ENCODE results near the gene SLC7A1. TPM values are rescaled to one million over a fixed set of nuclear protein-coding genes. Genes with fewer than 3 reads are reported as not detected.

Gene SLC7A1
- total and polyA plus RNA-seq, 2 donors: 3.6 to 4.6 TPM

GRCh38 chr13:29568731-29569130 is 26.8 kb downstream of the SLC7A1 start:
- no peaks in the 10 kb centered on the region for H3K9me3 ChIP-seq (ENCODE audit: control insufficient read depth in 2 of 2, insufficient read depth in 1 of 2, low read length in 1 of 2)
- H3K27me3 ChIP-seq (ENCODE audit: control insufficient read depth in 2 of 2, insufficient read depth in 1 of 2, low read length in 1 of 2): no peaks in the 10 kb centered on the region
- DNase-seq (ENCODE audit: low read depth in 6 of 9, low spot score in 9 of 9): no peak
- no peak overlapping the region for H3K4me3 ChIP-seq (ENCODE audit: low read length in 2 of 2)
- no peak overlapping the region for H3K27ac ChIP-seq (ENCODE audit: low read depth in 1 of 2, low read length in 1 of 2)
- 95% methylated on average over 9 of the region's 9 CpGs for WGBS
- H3K36me3 ChIP-seq (ENCODE audit: control insufficient read depth in 2 of 2, insufficient read depth in 2 of 2, low read length in 1 of 2): no peaks in the 10 kb centered on the region
- peaks cover 0 to 10% of the 10 kb centered on the region in 2 donors for H3K4me1 ChIP-seq (ENCODE audit: control insufficient read depth in 2 of 2, insufficient read depth in 2 of 2, low read length in 2 of 2)

DNA sequence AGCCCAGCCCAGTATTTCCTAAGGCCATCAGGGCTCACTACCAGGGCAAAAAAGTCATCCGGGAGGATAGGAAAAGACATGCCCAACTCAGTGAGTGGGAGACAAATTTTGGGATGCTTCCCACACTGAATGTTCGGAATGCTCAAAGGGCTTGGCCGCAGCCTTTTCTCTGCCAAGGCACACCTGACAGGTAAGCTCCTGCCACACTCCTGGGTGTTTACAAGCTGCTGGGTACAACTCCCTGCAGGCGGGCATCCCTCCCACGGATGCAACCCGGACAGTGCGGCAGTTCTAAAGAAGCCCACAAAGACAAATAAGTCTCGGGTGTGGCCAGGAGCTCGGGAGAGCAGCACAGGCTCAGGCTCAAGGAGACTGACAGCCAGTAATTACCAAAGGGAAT is 28.1 kb downstream of the SLC7A1 start:
- no peak overlapping the region for H3K27ac ChIP-seq (ENCODE audit: low read depth in 1 of 2, low read length in 1 of 2)
- DNase-seq (ENCODE audit: low read depth in 6 of 9, low spot score in 9 of 9): no peak
- WGBS: 92% methylated on average over 9 of the region's 9 CpGs

DNA sequence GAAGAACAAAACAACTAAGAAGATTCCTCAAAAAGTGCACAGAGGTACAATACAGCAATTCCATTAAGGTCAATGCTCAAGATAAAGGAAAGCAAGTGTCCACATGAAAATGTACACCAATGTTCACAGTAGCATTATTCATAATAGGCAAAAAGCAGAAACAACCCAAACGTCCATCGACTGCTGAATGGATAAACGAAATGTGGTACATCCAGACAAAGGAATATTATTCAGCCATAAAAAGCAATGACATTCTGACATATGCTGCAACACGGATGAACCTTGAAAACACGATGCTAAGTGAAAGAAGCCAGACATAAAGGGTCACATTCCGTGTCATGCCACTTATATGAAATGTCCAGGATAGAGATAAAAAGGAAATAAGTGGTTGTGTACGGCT is 29.3 kb downstream of the SLC7A1 start:
- Histone ChIP-seq H3K27me3 (ENCODE audit: control insufficient read depth in 2 of 2, insufficient read depth in 1 of 2, low read length in 1 of 2) (no peaks in the 10 kb centered on the region), H3K9me3 (ENCODE audit: control insufficient read depth in 2 of 2, insufficient read depth in 1 of 2, low read length in 1 of 2) (no peaks in the 10 kb centered on the region), H3K4me1 (ENCODE audit: control insufficient read depth in 2 of 2, insufficient read depth in 2 of 2, low read length in 2 of 2) (peaks cover 0 to 7% of the 10 kb centered on the region in 2 donors), H3K4me3 (ENCODE audit: low read length in 2 of 2) (no peak overlapping the region), H3K27ac (ENCODE audit: low read depth in 1 of 2, low read length in 1 of 2) (no peak overlapping the region), H3K36me3 (ENCODE audit: control insufficient read depth in 2 of 2, insufficient read depth in 2 of 2, low read length in 1 of 2) (no peaks in the 10 kb centered on the region)
- DNase-seq (ENCODE audit: low read depth in 6 of 9, low spot score in 9 of 9): no peak
- WGBS: 97% methylated on average over 7 of the region's 7 CpGs

More for the DNA sequence above, 28.1 kb downstream of the SLC7A1 start:
- Histone ChIP-seq H3K4me1 (ENCODE audit: control insufficient read depth in 2 of 2, insufficient read depth in 2 of 2, low read length in 2 of 2) (peaks cover 0 to 7% of the 10 kb centered on the region in 2 donors), H3K36me3 (ENCODE audit: control insufficient read depth in 2 of 2, insufficient read depth in 2 of 2, low read length in 1 of 2) (no peaks in the 10 kb centered on the region), H3K9me3 (ENCODE audit: control insufficient read depth in 2 of 2, insufficient read depth in 1 of 2, low read length in 1 of 2) (no peaks in the 10 kb centered on the region), H3K27me3 (ENCODE audit: control insufficient read depth in 2 of 2, insufficient read depth in 1 of 2, low read length in 1 of 2) (no peaks in the 10 kb centered on the region), H3K4me3 (ENCODE audit: low read length in 2 of 2) (no peak overlapping the region)

GRCh38 chr13:29564818-29565217 is 30.7 kb downstream of the SLC7A1 start:
- no peak for DNase-seq (ENCODE audit: low read depth in 6 of 9, low spot score in 9 of 9)

DNA sequence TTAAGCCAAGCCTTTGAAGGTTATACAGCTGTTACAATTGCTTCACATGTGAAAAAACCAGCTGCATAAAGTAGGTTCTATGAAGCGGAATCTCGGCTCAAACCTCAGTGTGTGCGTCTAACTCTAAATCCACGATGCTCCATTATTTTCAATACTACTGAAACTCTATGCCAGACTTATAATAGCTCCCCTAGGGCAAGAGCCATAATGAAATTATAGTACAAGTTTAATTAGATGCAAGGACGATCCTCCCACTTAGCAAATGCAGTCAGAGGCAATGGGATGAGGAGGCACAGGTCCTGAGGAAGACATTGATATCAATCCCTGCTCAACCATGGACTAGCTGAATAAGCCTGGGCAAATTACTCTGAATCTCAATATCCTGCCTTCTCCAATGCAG is 31.1 kb downstream of the SLC7A1 start:
- 96% methylated on average over 5 of the region's 5 CpGs for WGBS
- peaks cover 0 to 7% of the 10 kb centered on the region in 2 donors for H3K4me1 ChIP-seq (ENCODE audit: control insufficient read depth in 2 of 2, insufficient read depth in 2 of 2, low read length in 2 of 2)

More at GRCh38 chr13:29564818-29565217, 30.7 kb downstream of the SLC7A1 start:
- Histone ChIP-seq H3K36me3 (ENCODE audit: control insufficient read depth in 2 of 2, insufficient read depth in 2 of 2, low read length in 1 of 2) (no peaks in the 10 kb centered on the region), H3K27ac (ENCODE audit: low read depth in 1 of 2, low read length in 1 of 2) (no peak overlapping the region), H3K4me1 (ENCODE audit: control insufficient read depth in 2 of 2, insufficient read depth in 2 of 2, low read length in 2 of 2) (peaks cover 0 to 7% of the 10 kb centered on the region in 2 donors), H3K27me3 (ENCODE audit: control insufficient read depth in 2 of 2, insufficient read depth in 1 of 2, low read length in 1 of 2) (no peaks in the 10 kb centered on the region), H3K4me3 (ENCODE audit: low read length in 2 of 2) (no peak overlapping the region), H3K9me3 (ENCODE audit: control insufficient read depth in 2 of 2, insufficient read depth in 1 of 2, low read length in 1 of 2) (no peaks in the 10 kb centered on the region)

DNA sequence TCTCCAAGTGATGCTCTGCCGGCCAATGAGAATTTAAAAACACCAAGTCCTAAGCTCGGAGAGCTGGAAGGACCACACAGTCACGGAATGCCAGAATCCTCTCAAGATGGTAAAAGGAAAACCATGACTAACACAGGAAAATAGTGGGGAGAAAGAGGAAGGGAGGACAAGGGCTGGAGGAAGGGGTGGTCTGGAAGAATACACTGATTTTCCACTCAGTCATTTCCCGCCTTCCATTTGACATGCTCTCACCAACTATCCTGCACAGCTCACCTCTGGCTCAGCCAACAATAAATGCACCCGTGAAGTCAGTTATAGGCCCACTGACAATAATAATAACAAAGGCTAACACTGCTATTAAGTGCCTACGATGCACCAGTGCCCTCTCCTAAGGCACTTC is 31.5 kb downstream of the SLC7A1 start:
- DNase-seq (ENCODE audit: low read depth in 6 of 9, low spot score in 9 of 9): no peak
- Histone ChIP-seq H3K36me3 (ENCODE audit: control insufficient read depth in 2 of 2, insufficient read depth in 2 of 2, low read length in 1 of 2) (no peaks in the 10 kb centered on the region), H3K27me3 (ENCODE audit: control insufficient read depth in 2 of 2, insufficient read depth in 1 of 2, low read length in 1 of 2) (no peaks in the 10 kb centered on the region), H3K4me1 (ENCODE audit: control insufficient read depth in 2 of 2, insufficient read depth in 2 of 2, low read length in 2 of 2) (peaks cover 0 to 2% of the 10 kb centered on the region in 2 donors), H3K27ac (ENCODE audit: low read depth in 1 of 2, low read length in 1 of 2) (no peak overlapping the region), H3K4me3 (ENCODE audit: low read length in 2 of 2) (no peak overlapping the region), H3K9me3 (ENCODE audit: control insufficient read depth in 2 of 2, insufficient read depth in 1 of 2, low read length in 1 of 2) (no peaks in the 10 kb centered on the region)
- WGBS: 98% methylated on average over 6 of the region's 6 CpGs

More for the DNA sequence above, 31.1 kb downstream of the SLC7A1 start:
- no peaks in the 10 kb centered on the region for H3K27me3 ChIP-seq (ENCODE audit: control insufficient read depth in 2 of 2, insufficient read depth in 1 of 2, low read length in 1 of 2)
- DNase-seq (ENCODE audit: low read depth in 6 of 9, low spot score in 9 of 9): no peak
- no peaks in the 10 kb centered on the region for H3K9me3 ChIP-seq (ENCODE audit: control insufficient read depth in 2 of 2, insufficient read depth in 1 of 2, low read length in 1 of 2)
- H3K4me3 ChIP-seq (ENCODE audit: low read length in 2 of 2): no peak overlapping the region
- H3K36me3 ChIP-seq (ENCODE audit: control insufficient read depth in 2 of 2, insufficient read depth in 2 of 2, low read length in 1 of 2): no peaks in the 10 kb centered on the region
- H3K27ac ChIP-seq (ENCODE audit: low read depth in 1 of 2, low read length in 1 of 2): no peak overlapping the region

DNA sequence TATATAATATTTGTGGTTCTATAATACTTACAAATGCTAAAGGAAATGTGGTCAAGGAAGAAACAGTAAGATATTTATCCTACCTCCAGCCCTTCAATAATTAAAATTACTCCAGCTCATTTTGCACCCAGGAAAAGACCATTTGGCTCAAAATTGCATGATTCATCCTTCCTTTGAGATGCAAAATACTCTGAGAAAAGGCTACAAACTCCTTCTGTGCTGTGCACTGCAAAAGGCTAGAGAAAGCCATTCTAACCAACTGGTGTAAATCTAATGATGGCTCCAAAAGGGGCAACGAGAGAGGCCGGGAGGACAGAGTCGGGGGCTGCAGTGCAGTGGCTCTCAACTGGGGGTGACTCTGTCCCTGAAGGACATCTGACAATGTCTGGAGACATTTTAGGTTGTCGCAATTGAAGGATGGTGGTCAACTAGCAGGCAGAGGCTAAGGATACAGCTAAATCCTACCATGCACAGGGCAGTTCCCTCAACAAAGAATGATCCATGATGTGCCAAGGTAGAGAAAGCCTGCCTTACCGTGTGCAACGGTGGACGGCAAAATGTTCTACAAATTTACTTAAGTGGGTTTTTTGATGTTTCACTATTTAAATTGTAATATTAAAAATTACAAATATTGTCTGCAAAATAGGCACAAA is 32.6 kb downstream of the SLC7A1 start:
- Histone ChIP-seq H3K36me3 (ENCODE audit: control insufficient read depth in 2 of 2, insufficient read depth in 2 of 2, low read length in 1 of 2) (no peaks in the 10 kb centered on the region), H3K27me3 (ENCODE audit: control insufficient read depth in 2 of 2, insufficient read depth in 1 of 2, low read length in 1 of 2) (no peaks in the 10 kb centered on the region), H3K27ac (ENCODE audit: low read depth in 1 of 2, low read length in 1 of 2) (no peak overlapping the region), H3K4me3 (ENCODE audit: low read length in 2 of 2) (no peak overlapping the region), H3K4me1 (ENCODE audit: control insufficient read depth in 2 of 2, insufficient read depth in 2 of 2, low read length in 2 of 2) (no peaks in the 10 kb centered on the region), H3K9me3 (ENCODE audit: control insufficient read depth in 2 of 2, insufficient read depth in 1 of 2, low read length in 1 of 2) (no peaks in the 10 kb centered on the region)
- WGBS: 98% methylated on average over 7 of the region's 7 CpGs
- no peak for DNase-seq (ENCODE audit: low read depth in 6 of 9, low spot score in 9 of 9)

GRCh38 chr13:29561918-29562317 is 33.6 kb downstream of the SLC7A1 start:
- no peaks in the 10 kb centered on the region for H3K4me1 ChIP-seq (ENCODE audit: control insufficient read depth in 2 of 2, insufficient read depth in 2 of 2, low read length in 2 of 2)
- no peaks in the 10 kb centered on the region for H3K36me3 ChIP-seq (ENCODE audit: control insufficient read depth in 2 of 2, insufficient read depth in 2 of 2, low read length in 1 of 2)
- no peak for DNase-seq (ENCODE audit: low read depth in 6 of 9, low spot score in 9 of 9)
- no peak overlapping the region for H3K4me3 ChIP-seq (ENCODE audit: low read length in 2 of 2)
- 95% methylated on average over 6 of the region's 6 CpGs for WGBS
- H3K9me3 ChIP-seq (ENCODE audit: control insufficient read depth in 2 of 2, insufficient read depth in 1 of 2, low read length in 1 of 2): no peaks in the 10 kb centered on the region
- H3K27me3 ChIP-seq (ENCODE audit: control insufficient read depth in 2 of 2, insufficient read depth in 1 of 2, low read length in 1 of 2): no peaks in the 10 kb centered on the region
- H3K27ac ChIP-seq (ENCODE audit: low read depth in 1 of 2, low read length in 1 of 2): no peak overlapping the region

- H3K27me3 ChIP-seq (ENCODE audit: control insufficient read depth in 2 of 2, insufficient read depth in 1 of 2, low read length in 1 of 2): no peaks in the 10 kb centered on the region
- H3K9me3 ChIP-seq (ENCODE audit: control insufficient read depth in 2 of 2, insufficient read depth in 1 of 2, low read length in 1 of 2): no peaks in the 10 kb centered on the region
- peaks cover 4 to 10% of the 10 kb centered on the region in 2 donors for H3K36me3 ChIP-seq (ENCODE audit: control insufficient read depth in 2 of 2, insufficient read depth in 2 of 2, low read length in 1 of 2)
- no peaks in the 10 kb centered on the region for H3K4me1 ChIP-seq (ENCODE audit: control insufficient read depth in 2 of 2, insufficient read depth in 2 of 2, low read length in 2 of 2)
- DNase-seq (ENCODE audit: low read depth in 6 of 9, low spot score in 9 of 9): no peak
- WGBS: 98% methylated on average over 3 of the region's 3 CpGs
- no peak overlapping the region for H3K27ac ChIP-seq (ENCODE audit: low read depth in 1 of 2, low read length in 1 of 2)
- H3K4me3 ChIP-seq (ENCODE audit: low read length in 2 of 2): no peak overlapping the region
Observed at GRCh38 chr13:29556742-29557141, 38.7 kb downstream of the SLC7A1 start.
